B cell (primary cell): ENCODE measurements around the gene ANGPTL2. TPM values are rescaled to one million over a fixed set of nuclear protein-coding genes. Genes with fewer than 3 reads are reported as not detected.

Experiments used
- ATAC-seq: fragments of 200-7000 bp; cut with Tn5 transposase; one replicate; pipeline ENCODE4 v1.10.0; 2021; ENCODE audit warnings: low read depth, mild to moderate bottlenecking, moderate number of reproducible peaks, moderate library complexity
- CTCF ChIA-PET: fragments of 350-600 bp; sonication (Branson Sonifier 250); formaldehyde crosslinking; loops from one replicate; lab custom pipeline; 2021; ENCODE audit warnings: antibody characterized with exemption, inconsistent platforms; lab: Charles Lee
- POLR2A ChIA-PET: fragments of 350-600 bp; sonication (Branson Sonifier 250); formaldehyde crosslinking; loops from one replicate; lab custom pipeline; 2021; ENCODE audit warnings: antibody characterized with exemption; lab: Charles Lee
- DNase-seq: peaks from one replicate; pipeline ENCODE4 v3.0.0; 2013
- H2AFZ ChIP-seq: 2 replicates; pipeline ENCODE4 v1.6.1; 2012; ENCODE audit warnings: mild to moderate bottlenecking, low read depth, low read length; ENCODE audit not compliant: insufficient read depth, poor library complexity, severe bottlenecking
- H3K27ac ChIP-seq, 2 donors: 1 replicate in 1 of 2; 2 replicates in 1 of 2; pipeline ENCODE4 v1.5.1; 2012 to 2013; ENCODE audit warnings: low read length in 2 of 2, mild to moderate bottlenecking in 2 of 2, moderate library complexity in 1 of 2
- H3K27me3 ChIP-seq, 4 experiments: fragments of 200-600 bp in 1 of 4; sonication (generic) in 1 of 4; replicated peaks in 1 of 4; 1 replicate in 2 of 4; 2 replicates in 2 of 4; pipeline versions ENCODE4 v1.6.1 to v1.7.0; 2013 to 2016; ENCODE audit warnings: low read length in 3 of 4, mild to moderate bottlenecking in 2 of 4, mixed read lengths in 1 of 4, moderate library complexity in 1 of 4; ENCODE audit not compliant: insufficient read depth in 4 of 4, control insufficient read depth in 3 of 4; ENCODE audit errors: control extremely low read depth in 1 of 4
- H3K36me3 ChIP-seq, 2 experiments: replicated peaks in 1 of 2; 1 replicate in 1 of 2; 2 replicates in 1 of 2; pipeline versions ENCODE4 v1.6.1 to v1.7.1; 2013; ENCODE audit warnings: low read length in 1 of 2; ENCODE audit not compliant: insufficient read depth in 2 of 2, control insufficient read depth in 1 of 2; ENCODE audit errors: control extremely low read depth in 1 of 2, extremely low read depth in 1 of 2
- H3K4me1 ChIP-seq, 2 donors: fragments of 200-600 bp in 1 of 2; sonication (generic) in 1 of 2; 1 replicate in 1 of 2; 2 replicates in 1 of 2; pipeline versions ENCODE4 v1.5.1 to v1.6.1; 2013 to 2017; ENCODE audit warnings: low read length in 2 of 2; ENCODE audit not compliant: control insufficient read depth in 2 of 2, insufficient read depth in 2 of 2
- H3K4me2 ChIP-seq: replicated peaks from 2 replicates; pipeline ENCODE3; 2012; ENCODE audit warnings: mild to moderate bottlenecking, low read depth, low read length; ENCODE audit not compliant: poor library complexity, severe bottlenecking
- H3K4me3 ChIP-seq, 5 experiments: fragments of 200-600 bp in 1 of 5; sonication (generic) in 1 of 5; 1 replicate in 3 of 5; 2 replicates in 2 of 5; pipeline versions ENCODE4 v1.5.1 to v1.7.0; 2011 to 2016; ENCODE audit warnings: low read length in 4 of 5, mild to moderate bottlenecking in 4 of 5, low read depth in 2 of 5, control low read depth in 1 of 5, moderate library complexity in 1 of 5; ENCODE audit not compliant: insufficient read depth in 1 of 5; ENCODE audit errors: control extremely low read depth in 1 of 5, extremely low read depth in 1 of 5
- H3K79me2 ChIP-seq: fragments of 200-600 bp; sonication (generic); one replicate; pipeline ENCODE4 v1.6.0; 2016; ENCODE audit warnings: low read length; ENCODE audit not compliant: control insufficient read depth, insufficient read depth
- H3K9ac ChIP-seq: fragments of 200-600 bp; sonication (generic); 2 replicates; pipeline ENCODE4 v1.6.1; 2017; ENCODE audit warnings: mild to moderate bottlenecking, low read length, moderate library complexity
- H3K9me3 ChIP-seq, 3 donors: one replicate each; pipeline versions ENCODE4 v1.6.1 to v1.7.1; 2013; ENCODE audit warnings: low read length in 2 of 3; ENCODE audit not compliant: control insufficient read depth in 2 of 3, insufficient read depth in 1 of 3; ENCODE audit errors: control extremely low read depth in 1 of 3
- H4K20me1 ChIP-seq: 2 replicates; pipeline ENCODE4 v1.6.0; 2012; ENCODE audit warnings: mild to moderate bottlenecking, low read length; ENCODE audit not compliant: insufficient read depth, control insufficient read depth, poor library complexity, severe bottlenecking
- H3K27ac Mint-ChIP-seq: one replicate; pipeline ENCODE4 v1.8.0; 2021; ENCODE audit warnings: mixed read lengths
- H3K27me3 Mint-ChIP-seq: one replicate; pipeline ENCODE4 v1.8.0; 2021; ENCODE audit warnings: mixed read lengths
- H3K4me1 Mint-ChIP-seq: one replicate; pipeline ENCODE4 v1.8.0; 2021; ENCODE audit warnings: mixed read lengths
- H3K4me3 Mint-ChIP-seq: one replicate; pipeline ENCODE4 v1.8.0; 2021; ENCODE audit warnings: mixed read lengths
- H3K9me3 Mint-ChIP-seq: one replicate; pipeline ENCODE4 v1.8.0; 2022; ENCODE audit warnings: mixed read lengths; ENCODE audit not compliant: insufficient read depth
- EZH2 ChIP-seq: IDR thresholded peaks from 2 replicates; pipeline ENCODE4 v1.6.1; 2012; ENCODE audit warnings: borderline replicate concordance, low read depth, mild to moderate bottlenecking, moderate library complexity, low read length; ENCODE audit not compliant: insufficient read depth, poor library complexity, severe bottlenecking
- WGBS: methylation state at CpG from one replicate; pipeline ENCODE4 v1.1.5; 2013; ENCODE audit warnings: missing lambda C conversion rate; ENCODE audit not compliant: insufficient coverage; 5-methylcytosine and 5-hydroxymethylcytosine counted together
- intact Hi-C: fragments of 100-400 bp; cut with micrococcal nuclease; formaldehyde crosslinking; loops from one replicate; pipeline ENCODE4 v1.10.0; 2022
- polyA plus RNA-seq: library from polyadenylated mRNA; depleted of rRNA; stranded (reverse); fragments of >200 nt; gene quantifications from 2 replicates; pipeline ENCODE4 v1.2.3, GENCODE V29; 2012
- total RNA-seq, 2 donors: library from RNA; stranded (reverse); fragments of 120-200 nt in 1 of 2; gene quantifications; 1 replicate in 1 of 2; 2 replicates in 1 of 2; pipeline versions ENCODE4 v1.2.3 to v1.2.4, GENCODE V29; 2013 to 2022
- TF ChIP-seq, protein P1 (sequence below): fragments of 200-600 bp; IDR thresholded peaks from one replicate; pipeline ENCODE4 v1.8.0; 2022; ENCODE audit warnings: antibody characterized with exemption, mild to moderate bottlenecking

ANGPTL2 gene
- total and polyA plus RNA-seq, 2 donors (not counting 1 experiment from before 2014, with no cell fraction given): not detected

DNA sequence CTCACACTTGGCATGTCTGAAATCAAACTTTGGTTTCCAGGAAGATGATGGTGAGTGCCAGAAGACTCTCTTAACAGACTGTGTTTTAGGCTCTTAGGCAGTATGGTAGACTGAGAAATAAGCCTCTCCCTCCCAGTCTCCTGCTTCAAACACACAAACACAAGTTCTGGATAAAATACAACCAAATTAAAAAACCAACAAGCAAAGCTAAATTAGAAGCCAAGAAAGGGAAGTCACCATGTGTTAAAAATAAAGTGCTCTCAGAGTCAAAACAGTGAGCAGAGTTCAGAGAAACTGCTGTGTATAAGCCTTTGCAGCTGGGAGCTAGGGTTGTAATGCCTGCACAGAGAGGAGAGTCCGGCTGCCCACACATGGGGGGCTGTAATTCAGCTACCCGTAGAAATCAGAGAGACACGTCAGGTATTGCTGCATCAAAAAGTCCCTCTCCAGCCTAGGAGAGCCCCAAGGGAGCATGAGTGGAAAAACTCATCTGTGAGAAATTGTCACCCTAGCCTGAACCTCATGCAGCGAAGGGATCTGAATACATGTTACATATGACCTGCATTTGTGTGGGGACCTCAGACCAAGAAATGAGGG is 62.6 kb downstream of the ANGPTL2 start:
- no peak overlapping the region for H3K27ac ChIP-seq
- H3K27me3 ChIP-seq: no peaks in the 10 kb centered on the region
- no peaks in the 10 kb centered on the region for H3K27me3 Mint-ChIP-seq
- peak overlapping the region; percentile 39 for H3K27ac Mint-ChIP-seq
- TF ChIP-seq, protein P1, sequence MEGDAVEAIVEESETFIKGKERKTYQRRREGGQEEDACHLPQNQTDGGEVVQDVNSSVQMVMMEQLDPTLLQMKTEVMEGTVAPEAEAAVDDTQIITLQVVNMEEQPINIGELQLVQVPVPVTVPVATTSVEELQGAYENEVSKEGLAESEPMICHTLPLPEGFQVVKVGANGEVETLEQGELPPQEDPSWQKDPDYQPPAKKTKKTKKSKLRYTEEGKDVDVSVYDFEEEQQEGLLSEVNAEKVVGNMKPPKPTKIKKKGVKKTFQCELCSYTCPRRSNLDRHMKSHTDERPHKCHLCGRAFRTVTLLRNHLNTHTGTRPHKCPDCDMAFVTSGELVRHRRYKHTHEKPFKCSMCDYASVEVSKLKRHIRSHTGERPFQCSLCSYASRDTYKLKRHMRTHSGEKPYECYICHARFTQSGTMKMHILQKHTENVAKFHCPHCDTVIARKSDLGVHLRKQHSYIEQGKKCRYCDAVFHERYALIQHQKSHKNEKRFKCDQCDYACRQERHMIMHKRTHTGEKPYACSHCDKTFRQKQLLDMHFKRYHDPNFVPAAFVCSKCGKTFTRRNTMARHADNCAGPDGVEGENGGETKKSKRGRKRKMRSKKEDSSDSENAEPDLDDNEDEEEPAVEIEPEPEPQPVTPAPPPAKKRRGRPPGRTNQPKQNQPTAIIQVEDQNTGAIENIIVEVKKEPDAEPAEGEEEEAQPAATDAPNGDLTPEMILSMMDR: no peak
- no peak for TF ChIP-seq EZH2
- DNase-seq (no peak), ATAC-seq (peak; percentile 71)
- H3K4me1 ChIP-seq: peaks cover 9 to 10% of the 10 kb centered on the region in 2 donors
- H4K20me1 ChIP-seq: no peaks in the 10 kb centered on the region
- no peaks in the 10 kb centered on the region for H3K79me2 ChIP-seq
- H2AFZ ChIP-seq: no peak overlapping the region
- H3K9me3 Mint-ChIP-seq: no peaks in the 10 kb centered on the region
- intact Hi-C loops: no loop called here
- no peaks in the 10 kb centered on the region for H3K9me3 ChIP-seq
- H3K4me3 Mint-ChIP-seq: peak overlapping the region; percentile 21
- peaks cover 25% of the 10 kb centered on the region for H3K4me1 Mint-ChIP-seq
- peaks cover 2% of the 10 kb centered on the region in 2 experiments for H3K36me3 ChIP-seq
- no peak overlapping the region for H3K4me3 ChIP-seq
- ChIA-PET CTCF (interaction anchor here (1.0 kb wide), 1 partner anchor 119 kb away, joined by 4 read pairs; no protein-coding TSS in a partner anchor), POLR2A (no interaction called here)
- no peak overlapping the region for H3K9ac ChIP-seq
- H3K4me2 ChIP-seq: no peak overlapping the region
- 20% methylated on average over 2 of the region's 4 CpGs for WGBS

DNA sequence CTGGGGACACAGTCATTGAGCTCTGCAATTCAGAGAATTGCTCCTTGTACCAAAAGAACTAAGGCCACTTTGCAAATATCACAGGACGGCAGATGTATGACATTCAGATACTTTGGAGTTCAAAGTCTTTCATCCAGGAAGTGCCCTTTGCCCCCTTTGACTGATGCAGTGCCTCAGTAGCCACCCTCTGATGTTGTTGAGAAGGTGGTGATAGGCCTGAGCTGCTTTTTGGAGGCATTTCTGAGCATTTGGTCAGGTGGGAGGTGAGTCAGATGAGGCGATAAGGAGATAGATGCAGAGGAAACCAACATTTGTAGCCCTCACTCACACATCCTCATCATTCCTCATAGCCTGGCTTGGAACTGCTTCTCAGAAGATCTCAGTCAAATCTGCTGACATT is 63.4 kb downstream of the ANGPTL2 start:
- no peak overlapping the region for H3K27ac Mint-ChIP-seq

More for the DNA sequence above, 63.4 kb downstream of the ANGPTL2 start:
- ChIA-PET CTCF (interaction anchor here (1.0 kb wide), 1 partner anchor 118 kb away, joined by 4 read pairs; no protein-coding TSS in a partner anchor), POLR2A (no interaction called here)
- Histone ChIP-seq H4K20me1 (no peaks in the 10 kb centered on the region), H3K4me3 (no peak overlapping the region), H3K36me3 (peaks cover 2% of the 10 kb centered on the region in 2 experiments), H2AFZ (no peak overlapping the region), H3K9ac (no peak overlapping the region), H3K4me2 (no peak overlapping the region), H3K27ac (no peak overlapping the region), H3K79me2 (no peaks in the 10 kb centered on the region), H3K9me3 (no peaks in the 10 kb centered on the region), H3K27me3 (no peaks in the 10 kb centered on the region), H3K4me1 (peaks cover 9 to 10% of the 10 kb centered on the region in 2 donors)
- 100% methylated on average over 1 of the region's 2 CpGs for WGBS
- no peaks in the 10 kb centered on the region for H3K27me3 Mint-ChIP-seq
- TF ChIP-seq EZH2: no peak
- TF ChIP-seq, protein P1: no peak
- H3K4me3 Mint-ChIP-seq: no peak overlapping the region
- intact Hi-C loops: no loop called here
- no peak for ATAC-seq
- peaks cover 25% of the 10 kb centered on the region for H3K4me1 Mint-ChIP-seq
- H3K9me3 Mint-ChIP-seq: no peaks in the 10 kb centered on the region
- no peak for DNase-seq
